ENCODE results near the gene ZNF614. TPM values are rescaled to one million over a fixed set of nuclear protein-coding genes. Genes with fewer than 3 reads are reported as not detected.

The ZNF614 gene
- total and polyA plus RNA-seq, 10 of the 15 experiments (the other 5 are each of a cell fraction or from before 2014, with no cell fraction given): 3.9 to 16.0 (median 9.6) TPM

GRCh38 chr19:51993422-51993821 is 34.8 kb downstream of the ZNF614 start (continued):
- TF ChIP-seq PBX3 (IDR thresholded peaks at IDR 0.05; ENCODE audit: insufficient replicate concordance, low read depth, low read length) (no peak), REST (IDR thresholded peaks at IDR 0.05; ENCODE audit: low read depth, low read length) (no peak), SRF (IDR thresholded peaks at IDR 0.05; ENCODE audit: low read depth in 2 of 2, low read length in 2 of 2) (no peak), FOXM1 (IDR thresholded peaks at IDR 0.05; ENCODE audit: low read depth, low read length) (no peak), SIX5 (IDR thresholded peaks at IDR 0.05; ENCODE audit: low read depth, low read length, severe bottlenecking) (no peak)

All from GM12878 (cell line).